Measurements from ENCODE around the gene KIF5A.

The KIF5A gene

DNA sequence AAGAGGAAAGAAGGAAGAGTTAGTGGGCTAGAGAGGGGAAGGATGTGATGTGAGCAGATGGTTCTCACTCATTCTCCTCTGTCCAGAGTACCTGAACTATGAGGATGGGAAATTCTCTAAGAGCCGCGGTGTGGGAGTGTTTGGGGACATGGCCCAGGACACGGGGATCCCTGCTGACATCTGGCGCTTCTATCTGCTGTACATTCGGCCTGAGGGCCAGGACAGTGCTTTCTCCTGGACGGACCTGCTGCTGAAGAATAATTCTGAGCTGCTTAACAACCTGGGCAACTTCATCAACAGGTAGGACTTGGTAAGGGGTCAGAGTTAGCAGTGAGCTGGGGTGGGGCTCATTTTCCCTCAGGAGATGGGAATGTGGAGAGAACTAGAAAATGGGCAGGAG, 37.2 kb upstream of the KIF5A start:
- TF ChIP-seq TEAD4 (IDR thresholded peaks at IDR 0.05) (no peak), FOXM1 (IDR thresholded peaks at IDR 0.05; ENCODE audit: borderline replicate concordance, low read depth) (no peak), NFIC (IDR thresholded peaks at IDR 0.05) (no peak), EP300 (IDR thresholded peaks at IDR 0.05; ENCODE audit: borderline replicate concordance) (no peak)
- TF ChIP-seq, protein P1, sequence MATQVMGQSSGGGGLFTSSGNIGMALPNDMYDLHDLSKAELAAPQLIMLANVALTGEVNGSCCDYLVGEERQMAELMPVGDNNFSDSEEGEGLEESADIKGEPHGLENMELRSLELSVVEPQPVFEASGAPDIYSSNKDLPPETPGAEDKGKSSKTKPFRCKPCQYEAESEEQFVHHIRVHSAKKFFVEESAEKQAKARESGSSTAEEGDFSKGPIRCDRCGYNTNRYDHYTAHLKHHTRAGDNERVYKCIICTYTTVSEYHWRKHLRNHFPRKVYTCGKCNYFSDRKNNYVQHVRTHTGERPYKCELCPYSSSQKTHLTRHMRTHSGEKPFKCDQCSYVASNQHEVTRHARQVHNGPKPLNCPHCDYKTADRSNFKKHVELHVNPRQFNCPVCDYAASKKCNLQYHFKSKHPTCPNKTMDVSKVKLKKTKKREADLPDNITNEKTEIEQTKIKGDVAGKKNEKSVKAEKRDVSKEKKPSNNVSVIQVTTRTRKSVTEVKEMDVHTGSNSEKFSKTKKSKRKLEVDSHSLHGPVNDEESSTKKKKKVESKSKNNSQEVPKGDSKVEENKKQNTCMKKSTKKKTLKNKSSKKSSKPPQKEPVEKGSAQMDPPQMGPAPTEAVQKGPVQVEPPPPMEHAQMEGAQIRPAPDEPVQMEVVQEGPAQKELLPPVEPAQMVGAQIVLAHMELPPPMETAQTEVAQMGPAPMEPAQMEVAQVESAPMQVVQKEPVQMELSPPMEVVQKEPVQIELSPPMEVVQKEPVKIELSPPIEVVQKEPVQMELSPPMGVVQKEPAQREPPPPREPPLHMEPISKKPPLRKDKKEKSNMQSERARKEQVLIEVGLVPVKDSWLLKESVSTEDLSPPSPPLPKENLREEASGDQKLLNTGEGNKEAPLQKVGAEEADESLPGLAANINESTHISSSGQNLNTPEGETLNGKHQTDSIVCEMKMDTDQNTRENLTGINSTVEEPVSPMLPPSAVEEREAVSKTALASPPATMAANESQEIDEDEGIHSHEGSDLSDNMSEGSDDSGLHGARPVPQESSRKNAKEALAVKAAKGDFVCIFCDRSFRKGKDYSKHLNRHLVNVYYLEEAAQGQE (IDR thresholded peaks at IDR 0.05; ENCODE audit: low read depth), result 0 out of 2 replicates have a peak, but pooled peaks have one; percentile 8

DNA sequence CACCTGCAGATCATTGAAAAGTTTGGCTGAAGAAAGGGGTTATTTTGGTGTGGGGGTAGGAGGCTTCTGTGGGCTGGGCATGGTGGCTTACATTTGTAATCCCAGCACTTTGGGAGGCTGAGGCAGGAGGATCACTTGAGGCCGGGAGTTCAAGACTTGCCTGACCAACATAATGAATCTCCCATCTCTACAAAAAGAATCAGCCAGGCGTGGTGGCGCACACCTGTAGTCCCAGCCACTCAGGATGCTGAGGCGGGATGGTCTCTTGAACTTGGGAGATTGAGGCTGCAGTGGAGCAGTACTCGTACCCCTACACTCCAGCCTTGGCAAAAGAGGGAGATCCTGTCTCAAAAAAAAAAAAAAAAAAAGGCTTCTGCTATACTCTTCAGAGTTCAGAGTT, 36.6 kb upstream of the KIF5A start:
- TF ChIP-seq EP300 (IDR thresholded peaks at IDR 0.05; ENCODE audit: borderline replicate concordance) (no peak), CEBPB (IDR thresholded peaks at IDR 0.05) (no peak), YY1 (IDR thresholded peaks at IDR 0.05; ENCODE audit: low read depth) (no peak), RAD21 (IDR thresholded peaks at IDR 0.05; ENCODE audit: low read depth) (no peak), CREB1 (IDR thresholded peaks at IDR 0.05; ENCODE audit: low read depth) (no peak)
- TF ChIP-seq, protein P2, sequence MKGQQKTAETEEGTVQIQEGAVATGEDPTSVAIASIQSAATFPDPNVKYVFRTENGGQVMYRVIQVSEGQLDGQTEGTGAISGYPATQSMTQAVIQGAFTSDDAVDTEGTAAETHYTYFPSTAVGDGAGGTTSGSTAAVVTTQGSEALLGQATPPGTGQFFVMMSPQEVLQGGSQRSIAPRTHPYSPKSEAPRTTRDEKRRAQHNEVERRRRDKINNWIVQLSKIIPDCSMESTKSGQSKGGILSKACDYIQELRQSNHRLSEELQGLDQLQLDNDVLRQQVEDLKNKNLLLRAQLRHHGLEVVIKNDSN (IDR thresholded peaks at IDR 0.05), result no peak
- TF ChIP-seq, protein P1 (IDR thresholded peaks at IDR 0.05; ENCODE audit: low read depth), result no peak
- TF ChIP-seq, protein P3, sequence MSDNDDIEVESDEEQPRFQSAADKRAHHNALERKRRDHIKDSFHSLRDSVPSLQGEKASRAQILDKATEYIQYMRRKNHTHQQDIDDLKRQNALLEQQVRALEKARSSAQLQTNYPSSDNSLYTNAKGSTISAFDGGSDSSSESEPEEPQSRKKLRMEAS (IDR thresholded peaks at IDR 0.05), result no peak

DNA sequence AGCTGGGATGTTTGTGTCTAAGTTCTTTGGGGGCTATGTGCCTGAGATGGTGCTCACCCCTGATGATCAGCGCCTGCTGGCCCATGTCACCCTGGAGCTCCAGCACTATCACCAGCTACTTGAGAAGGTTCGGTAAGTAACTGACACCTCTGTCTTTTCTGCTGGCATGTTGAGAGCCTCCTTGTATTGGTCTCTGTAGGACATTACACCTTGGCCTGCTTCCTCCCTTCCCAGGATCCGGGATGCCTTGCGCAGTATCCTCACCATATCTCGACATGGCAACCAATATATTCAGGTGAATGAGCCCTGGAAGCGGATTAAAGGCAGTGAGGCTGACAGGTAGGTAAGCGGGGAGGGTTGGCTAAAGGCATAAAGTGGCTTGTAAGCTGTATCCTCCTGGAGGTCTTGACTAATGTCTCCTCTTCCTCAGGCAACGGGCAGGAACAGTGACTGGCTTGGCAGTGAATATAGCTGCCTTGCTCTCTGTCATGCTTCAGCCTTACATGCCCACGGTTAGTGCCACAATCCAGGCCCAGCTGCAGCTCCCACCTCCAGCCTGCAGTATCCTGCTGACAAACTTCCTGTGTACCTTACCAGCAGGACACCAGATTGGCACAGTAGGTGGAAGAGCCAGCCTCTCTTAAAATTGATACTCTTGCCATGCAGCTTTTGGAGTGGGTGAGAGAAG, 35.0 kb upstream of the KIF5A start:
- no peak for TF ChIP-seq TAF1 (IDR thresholded peaks at IDR 0.05; ENCODE audit: low read depth)
- TF ChIP-seq, protein P2 (IDR thresholded peaks at IDR 0.05), result no peak

DNA sequence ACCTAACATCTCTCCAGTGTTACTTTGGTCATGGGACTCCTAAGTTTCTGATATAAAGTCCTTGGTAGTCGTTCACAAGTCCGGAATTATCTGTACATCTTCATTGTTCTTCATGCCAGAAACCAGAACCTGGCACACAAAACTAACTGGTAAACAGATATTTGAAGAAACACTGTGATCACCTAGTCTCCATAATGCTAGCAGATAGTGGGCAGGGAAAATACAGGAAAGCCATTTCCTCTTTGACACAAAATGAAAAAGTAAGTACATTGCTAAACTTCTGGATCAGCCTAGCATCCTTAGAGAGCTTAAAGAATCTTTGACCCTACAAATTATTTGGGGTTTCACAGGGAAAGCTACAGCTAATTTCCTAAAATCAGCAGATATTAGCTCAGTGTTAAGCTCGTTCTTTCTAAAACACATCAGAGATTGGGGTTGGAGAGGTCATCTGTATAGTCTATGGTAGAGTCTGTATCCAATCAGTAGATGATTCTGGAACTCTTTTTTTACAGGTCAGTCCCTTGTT, 34.4 kb upstream of the KIF5A start:
- no peak for TF ChIP-seq TAF1 (IDR thresholded peaks at IDR 0.05; ENCODE audit: low read depth)
- no peak for TF ChIP-seq NFIC (IDR thresholded peaks at IDR 0.05)
- TF ChIP-seq CREB1 (IDR thresholded peaks at IDR 0.05; ENCODE audit: low read depth), result no peak
- no peak for TF ChIP-seq YY1 (IDR thresholded peaks at IDR 0.05; ENCODE audit: low read depth)
- no peak for TF ChIP-seq FOXM1 (IDR thresholded peaks at IDR 0.05; ENCODE audit: borderline replicate concordance, low read depth)
- TF ChIP-seq EP300 (IDR thresholded peaks at IDR 0.05; ENCODE audit: borderline replicate concordance), result no peak; the same call in 1 of the 2 replicates
- TF ChIP-seq EGR1 (IDR thresholded peaks at IDR 0.05), result no peak
- TF ChIP-seq, protein P3 (IDR thresholded peaks at IDR 0.05), result no peak
- no peak for TF ChIP-seq ZBTB7A (IDR thresholded peaks at IDR 0.05; ENCODE audit: low read depth)
- TF ChIP-seq, protein P2 (IDR thresholded peaks at IDR 0.05), result no peak
- TF ChIP-seq, protein P1 (IDR thresholded peaks at IDR 0.05; ENCODE audit: low read depth), result no peak

All from Ishikawa (cell line).